Endometrium (tissue), 2 donors: ENCODE measurements around the gene UBA7.
"Not testable (repeated sequence)": the region's sequence is repeated elsewhere in the genome, so short reads cannot be mapped to it uniquely, and the experiment has no call there.

ENCODE experiments used
- FAIRE-seq: peaks from 2 replicates; lab custom pipeline; 2012; peaks lifted over from hg19 to GRCh38; lab: Jason Lieb, UNC
- donor health status: control.
- donor health status: control.

The UBA7 gene

GRCh38 chr3:49781415-49782199 is 32.1 kb downstream of the UBA7 start:
- no peak for FAIRE-seq

GRCh38 chr3:49780975-49781365 is 32.8 kb downstream of the UBA7 start:
- FAIRE-seq = not testable (repeated sequence)

DNA sequence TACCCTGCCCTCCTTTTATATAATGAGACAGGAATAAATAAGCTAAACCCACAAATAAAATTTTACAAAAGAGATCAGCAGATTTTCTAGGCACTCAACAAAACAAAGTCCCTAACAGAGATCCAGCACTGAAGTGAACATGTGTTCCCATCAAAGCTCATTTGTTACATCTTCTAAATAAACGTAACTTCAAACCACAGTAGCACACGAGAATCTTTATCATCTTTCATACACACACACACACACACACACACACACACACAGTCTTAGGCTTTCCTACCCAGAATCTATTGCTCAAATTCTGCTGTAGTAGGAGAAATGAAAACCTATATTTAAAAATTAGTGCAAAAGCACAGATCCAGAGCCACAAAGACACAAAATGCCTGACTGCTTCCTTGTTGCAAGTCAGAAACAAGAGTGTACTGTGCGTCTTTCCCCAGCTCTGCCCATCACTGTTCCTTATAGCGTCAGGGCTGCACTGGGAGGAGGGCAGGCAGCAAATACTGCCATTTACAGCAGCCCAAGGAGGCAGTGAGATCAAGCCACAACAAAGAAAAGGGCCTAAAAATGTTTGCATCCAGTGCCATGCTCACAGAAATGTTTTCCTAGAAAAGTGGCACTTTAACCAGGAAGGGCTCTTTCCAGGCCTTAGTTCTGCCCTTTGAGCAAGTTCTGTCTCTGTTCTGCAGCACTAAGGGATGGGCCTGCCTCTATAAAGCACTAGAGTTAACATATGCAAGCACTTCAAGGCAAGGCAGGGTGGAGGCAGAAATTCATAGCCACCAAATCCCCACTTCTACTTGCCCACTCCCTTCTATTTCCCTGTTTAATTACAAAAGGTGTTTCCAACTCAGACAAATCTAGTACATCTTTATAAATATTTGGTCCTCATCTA is 33.4 kb downstream of the UBA7 start:
- FAIRE-seq = no peak

- FAIRE-seq = no peak
Measured at GRCh38 chr3:49779358-49780079, 34.2 kb downstream of the UBA7 start.

GRCh38 chr3:49776101-49776500 is 37.7 kb downstream of the UBA7 start:
- FAIRE-seq = not testable (repeated sequence)

GRCh38 chr3:49775538-49775937 is 38.2 kb downstream of the UBA7 start:
- FAIRE-seq = no peak

- no peak for FAIRE-seq
Measured at GRCh38 chr3:49772703-49773102, 41.0 kb downstream of the UBA7 start.

GRCh38 chr3:49771340-49771938 is 42.3 kb downstream of the UBA7 start:
- no peak for FAIRE-seq

DNA sequence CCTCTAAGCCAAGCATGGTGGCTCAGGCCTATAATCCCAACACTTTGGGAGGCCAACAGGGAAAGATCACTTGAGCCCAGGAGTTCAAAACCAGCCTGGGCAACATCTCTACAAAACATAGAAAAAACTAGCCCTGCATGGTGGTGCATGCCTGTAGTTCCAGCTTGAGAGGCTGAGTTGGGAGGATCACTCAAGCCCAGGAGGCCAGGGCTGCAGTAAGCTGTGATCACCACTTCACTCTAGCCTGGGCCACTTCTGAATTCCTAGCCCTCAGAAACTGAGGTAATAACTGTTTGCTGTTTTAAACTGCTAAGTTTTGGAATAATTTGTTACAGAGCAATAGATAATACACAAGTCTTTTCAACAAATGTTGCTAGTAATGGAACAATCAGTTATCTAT is 43.8 kb downstream of the UBA7 start:
- FAIRE-seq = no peak

DNA sequence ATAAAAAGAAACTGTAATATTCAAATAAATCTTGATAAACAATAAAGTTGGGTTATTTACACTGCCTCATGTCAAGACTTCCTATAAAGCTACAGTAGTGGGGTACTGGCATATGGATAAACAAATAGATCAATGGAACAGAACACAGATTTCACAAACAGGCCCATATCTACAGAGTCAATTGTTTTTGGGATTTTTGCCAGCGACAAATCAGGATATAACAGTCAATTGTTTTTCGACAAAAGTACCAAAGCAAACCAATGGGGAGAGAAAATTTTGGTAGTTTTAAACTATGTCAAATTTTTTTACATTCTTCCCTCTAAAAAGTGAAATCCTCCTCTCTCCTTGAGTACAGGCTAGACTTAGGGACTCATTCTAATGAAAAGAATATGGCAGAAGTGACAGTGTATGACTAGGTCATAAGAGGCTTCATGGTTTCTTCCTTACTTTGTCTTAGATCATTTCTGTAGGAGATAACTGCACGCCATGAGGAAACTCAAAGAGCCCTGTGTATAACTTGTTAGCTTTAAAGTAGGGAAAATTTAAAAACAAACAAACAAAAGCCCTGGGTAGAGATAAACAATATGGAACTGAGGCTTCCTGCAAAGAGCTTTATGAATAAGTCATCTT is 44.4 kb downstream of the UBA7 start:
- FAIRE-seq = no peak

- FAIRE-seq = no peak
Measured at GRCh38 chr3:49763981-49764380, 49.8 kb downstream of the UBA7 start.

GRCh38 chr3:49761661-49762060 is 52.1 kb downstream of the UBA7 start:
- FAIRE-seq = no peak

GRCh38 chr3:49759226-49759625 is 54.5 kb downstream of the UBA7 start:
- FAIRE-seq = peak; percentile 73

GRCh38 chr3:49757197-49757596 is 56.6 kb downstream of the UBA7 start:
- FAIRE-seq = no peak

GRCh38 chr3:49756036-49756435 is 57.7 kb downstream of the UBA7 start:
- FAIRE-seq = no peak
